Kidney capillary endothelial cell (primary cell): ENCODE measurements around the gene BIRC2.

Source experiments
- DNase-seq: peaks from one replicate; pipeline ENCODE4 v3.0.0-alpha.2; 2018; ENCODE audit warnings: low spot score

Gene BIRC2

DNA sequence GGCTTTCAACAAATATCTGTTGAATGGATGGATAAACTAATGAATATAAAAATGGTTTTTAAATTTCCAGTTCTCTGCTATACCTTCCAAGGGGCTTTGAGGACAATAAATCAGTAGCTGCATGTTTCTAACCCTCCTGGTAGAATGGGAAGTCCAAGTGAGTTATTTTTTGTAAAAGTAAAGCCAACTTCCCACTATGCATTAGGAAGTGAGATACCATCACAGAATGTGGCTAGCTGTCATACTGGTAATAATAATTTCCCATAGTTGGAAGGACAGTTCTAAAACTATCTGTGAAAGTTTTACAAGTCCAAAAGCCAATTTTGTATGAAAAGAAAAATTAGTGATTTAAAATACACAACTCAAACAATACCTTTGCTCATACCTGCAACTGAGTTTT is 55.5 kb downstream of the BIRC2 start:
- DNase-seq: no peak

GRCh38 chr11:102405501-102405900 is 58.5 kb downstream of the BIRC2 start:
- DNase-seq: no peak

DNA sequence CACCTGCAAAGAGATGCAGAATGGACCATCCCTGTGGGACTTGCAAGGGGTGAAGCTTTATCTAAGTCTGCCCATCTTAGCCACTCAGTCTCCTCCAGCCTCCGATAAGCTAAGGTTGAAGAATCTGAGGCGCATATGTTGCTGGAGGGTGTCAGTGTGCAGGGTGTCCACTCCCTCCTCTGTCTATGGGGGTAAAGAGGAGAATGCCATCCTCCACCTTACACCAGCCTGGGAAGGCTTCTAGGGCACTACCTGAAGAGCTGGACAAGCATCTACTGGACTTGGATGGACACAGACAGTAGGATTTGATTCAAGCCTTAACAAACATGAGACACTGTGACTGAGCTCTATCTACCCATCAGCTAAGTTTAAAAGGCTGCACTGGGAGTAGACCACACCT is 59.1 kb downstream of the BIRC2 start:
- DNase-seq: no peak

DNA sequence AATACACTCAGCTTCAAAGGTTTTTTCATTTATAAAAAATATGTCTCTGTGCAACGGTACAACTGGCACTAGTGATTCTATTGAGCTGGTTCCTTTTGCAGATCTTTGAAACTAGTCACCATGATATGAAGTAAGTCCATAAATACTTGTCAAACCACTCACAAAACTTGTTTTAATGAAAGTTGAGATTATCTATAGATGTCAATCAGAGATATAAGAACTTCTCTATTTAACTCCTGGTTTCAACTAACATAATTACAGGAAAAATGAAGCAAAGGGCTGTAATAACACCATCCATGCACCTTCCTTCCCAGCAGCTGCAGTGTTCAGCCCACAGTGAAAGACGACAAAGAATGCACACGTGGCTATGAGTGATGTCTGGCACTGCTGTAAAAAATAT is 60.9 kb downstream of the BIRC2 start:
- DNase-seq: no peak

GRCh38 chr11:102408339-102408738 is 61.3 kb downstream of the BIRC2 start:
- no peak for DNase-seq

DNA sequence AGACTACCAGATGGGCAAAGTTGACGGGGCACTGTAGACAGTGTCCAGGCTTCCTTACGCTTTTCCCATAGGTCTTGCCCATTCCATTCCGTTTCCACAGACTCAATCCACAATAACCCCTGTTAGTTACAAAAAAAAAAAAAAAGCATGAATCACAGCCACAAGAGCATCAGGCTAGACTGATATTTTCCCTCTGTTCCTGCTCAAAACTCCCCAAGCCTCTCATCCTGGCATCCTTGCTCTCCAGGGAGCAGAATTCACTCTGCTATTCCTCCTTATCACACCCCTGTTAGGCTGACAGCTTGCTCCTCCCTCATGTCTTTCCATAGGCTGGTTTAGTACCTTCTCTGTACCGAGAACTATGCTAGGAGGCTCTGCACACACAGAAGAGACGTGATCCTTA is 63.4 kb downstream of the BIRC2 start:
- DNase-seq: no peak

DNA sequence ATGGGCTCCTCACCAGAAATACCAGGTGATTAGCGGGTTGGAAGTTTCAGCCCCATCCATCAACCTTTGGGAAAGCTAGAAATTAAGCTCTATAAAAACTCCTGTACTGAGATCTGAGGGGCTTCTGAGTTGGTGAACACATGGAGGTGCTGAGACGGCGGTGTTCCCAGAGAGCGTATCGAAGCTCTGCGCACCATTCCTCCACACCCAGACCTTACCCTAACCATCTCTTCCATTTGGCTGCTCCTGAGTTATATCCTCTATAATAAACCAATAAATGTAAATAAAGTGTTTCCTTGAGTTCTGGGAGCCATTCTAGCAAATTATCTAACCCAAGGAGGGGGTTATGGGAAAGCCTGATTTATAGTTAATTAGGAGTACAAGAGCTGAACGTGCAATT is 64.1 kb downstream of the BIRC2 start:
- DNase-seq: no peak

- no peak for DNase-seq
These were observed 66.5 kb downstream of the BIRC2 start for GRCh38 chr11:102413497-102413896.

DNA sequence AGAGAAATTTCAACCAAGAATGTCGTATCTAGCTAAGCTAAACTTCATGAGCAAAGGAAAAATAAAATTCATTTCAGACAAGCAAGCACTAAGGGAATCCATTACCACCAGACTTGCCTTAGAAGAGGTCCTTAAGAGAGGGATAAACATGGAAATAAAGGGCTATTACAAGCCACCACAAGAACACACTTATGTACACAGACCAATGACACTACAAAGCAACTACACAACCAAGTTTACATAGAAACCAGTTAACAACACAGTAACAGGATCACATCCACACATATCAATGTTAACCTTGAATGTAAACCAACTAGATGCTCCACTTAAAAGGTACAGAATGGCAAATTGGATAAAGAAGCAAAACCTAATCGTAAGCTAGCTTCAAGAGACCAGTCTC is 67.5 kb downstream of the BIRC2 start:
- DNase-seq: no peak

DNA sequence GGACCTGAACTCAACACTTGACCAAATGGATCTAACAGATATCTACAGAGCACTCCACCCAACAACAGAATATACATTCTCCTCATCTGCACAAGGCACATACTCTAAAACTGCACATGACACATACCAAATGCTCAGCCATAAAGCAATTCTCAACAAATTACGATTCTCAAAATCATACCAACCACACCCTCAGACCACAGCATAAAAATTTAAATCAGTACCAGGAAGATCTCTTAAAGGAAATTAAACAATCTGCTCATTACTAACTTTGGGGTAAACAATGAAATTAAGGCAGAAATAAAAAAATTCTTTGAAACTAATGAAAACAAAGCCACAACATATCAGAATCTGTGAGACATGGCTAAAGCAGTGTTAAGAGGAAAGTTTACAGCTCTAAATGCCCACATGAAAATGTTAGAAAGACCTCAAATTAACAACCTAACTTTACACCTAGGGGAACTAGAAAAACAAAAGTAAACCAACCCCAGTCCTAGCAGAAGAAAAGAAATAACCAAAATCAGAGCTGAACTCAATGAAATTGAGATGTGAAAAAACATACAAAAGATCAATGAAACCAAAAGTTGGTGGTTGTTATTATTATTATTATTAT is 68.4 kb downstream of the BIRC2 start:
- DNase-seq: no peak

- DNase-seq: no peak
These were observed 70.0 kb downstream of the BIRC2 start for GRCh38 chr11:102416976-102417375.

DNA sequence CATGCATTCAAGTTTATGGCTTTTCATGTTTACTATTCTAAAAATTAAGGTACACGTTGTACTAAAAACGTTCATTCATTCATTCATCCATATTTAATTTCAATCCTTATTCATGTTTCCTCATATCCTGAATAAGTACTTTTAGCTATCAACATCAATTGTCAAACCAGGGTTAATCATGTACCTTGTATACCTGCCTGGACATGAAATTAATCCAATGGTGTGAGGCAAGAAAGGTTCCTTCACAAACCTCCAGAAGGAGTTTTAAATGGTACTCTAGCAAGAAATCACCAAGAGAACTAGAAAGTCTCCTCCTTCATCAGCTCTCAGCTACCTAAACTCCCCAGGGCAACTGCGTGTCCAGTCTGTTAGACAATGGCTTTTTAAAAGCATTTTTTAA is 72.2 kb downstream of the BIRC2 start:
- no peak for DNase-seq

DNA sequence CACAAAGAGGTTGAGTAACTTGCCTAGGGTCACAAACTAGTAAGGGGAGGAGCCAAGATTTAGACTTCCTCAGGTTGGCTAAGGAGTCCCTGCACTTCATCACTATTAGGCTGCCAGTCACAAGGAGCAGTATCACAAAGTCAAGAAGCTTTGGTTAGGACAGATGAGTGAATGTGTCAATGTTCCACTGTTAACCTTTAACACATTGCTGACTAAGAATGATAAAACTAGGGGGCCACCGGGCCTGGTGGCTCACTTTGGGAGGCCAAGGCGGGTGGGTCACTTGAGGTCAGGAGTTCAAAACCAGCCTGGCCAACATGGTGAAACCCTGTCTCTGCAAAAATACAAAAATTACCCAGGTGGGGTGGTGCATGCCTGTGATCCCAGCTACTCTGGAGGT is 73.5 kb downstream of the BIRC2 start:
- no peak for DNase-seq

GRCh38 chr11:102421261-102421660 is 74.2 kb downstream of the BIRC2 start:
- DNase-seq: no peak

DNA sequence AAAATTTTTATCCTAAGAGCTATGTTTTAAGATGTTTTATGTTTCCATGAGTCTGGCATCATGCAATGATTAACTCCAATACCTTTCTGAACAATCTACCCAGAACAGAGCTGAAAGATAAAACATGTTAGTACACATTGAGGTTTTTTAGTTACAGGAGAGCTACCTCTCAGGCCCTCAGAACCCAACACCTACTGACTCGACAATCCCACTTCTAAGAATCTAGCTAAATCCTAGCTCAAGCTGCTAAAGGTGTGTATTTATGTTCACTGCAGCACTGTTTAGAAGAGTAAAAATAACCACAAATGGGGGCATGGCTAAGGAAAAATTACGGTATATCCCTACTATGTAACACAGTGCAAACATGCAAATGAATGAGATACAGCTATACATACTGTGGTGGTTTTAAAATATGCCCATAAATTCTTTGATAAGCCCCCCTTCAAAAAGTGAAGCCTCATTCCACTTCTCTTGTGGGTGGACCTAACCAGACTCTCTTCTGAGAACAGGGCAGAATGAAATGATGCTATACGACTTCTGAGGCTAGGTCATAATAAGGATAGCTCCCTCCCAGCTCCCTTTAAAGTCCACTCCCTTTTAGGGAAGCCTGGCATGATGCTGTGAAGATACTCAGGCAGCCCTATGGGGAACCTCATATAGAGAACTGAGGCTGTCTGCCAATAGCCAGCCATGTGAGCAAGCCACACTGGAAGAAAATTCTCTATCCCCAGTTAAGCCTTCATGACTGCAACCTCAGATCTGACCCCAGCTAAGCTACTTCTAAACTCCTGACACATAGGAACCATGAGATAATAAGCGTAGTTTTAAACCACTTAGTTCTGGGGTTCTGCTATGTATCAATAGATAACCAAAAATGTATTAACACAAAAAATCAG is 76.1 kb downstream of the BIRC2 start:
- no peak for DNase-seq

DNA sequence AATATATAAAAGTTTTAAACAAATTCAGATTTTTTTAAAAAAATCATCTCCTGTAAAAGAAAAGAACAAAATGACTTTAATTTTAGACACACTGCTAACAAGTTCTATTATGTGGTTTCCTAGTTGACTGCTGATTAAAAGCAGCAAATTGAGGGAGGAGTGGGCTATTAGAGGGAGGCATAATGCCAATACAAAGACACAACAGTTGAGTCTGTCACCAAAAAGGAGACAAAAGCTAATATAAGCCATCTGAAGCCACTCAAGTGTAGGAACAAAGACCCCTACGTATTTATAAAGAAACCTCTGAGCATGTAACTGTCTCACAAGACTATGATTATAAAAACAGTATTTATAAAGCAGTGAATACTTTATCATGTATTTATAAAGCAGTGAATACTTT is 76.9 kb downstream of the BIRC2 start:
- no peak for DNase-seq

DNA sequence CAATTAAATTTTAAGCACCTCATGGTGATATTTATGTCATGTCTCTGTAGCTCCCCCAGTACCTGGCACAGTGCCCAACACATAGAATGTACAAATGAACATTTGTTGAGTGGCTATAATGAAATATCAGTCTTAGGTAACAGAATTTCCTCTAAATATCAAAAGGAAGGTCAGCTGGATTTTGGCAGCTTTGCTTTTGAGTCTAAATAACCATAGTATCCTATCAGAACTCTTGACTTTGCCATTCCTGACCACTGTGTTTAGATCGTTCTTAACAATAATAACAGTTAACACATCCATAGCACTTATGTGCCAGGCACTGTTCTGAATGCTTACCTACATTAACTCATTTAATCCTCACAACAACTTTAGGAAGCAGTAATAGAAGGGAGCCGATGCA is 79.0 kb downstream of the BIRC2 start:
- no peak for DNase-seq

DNA sequence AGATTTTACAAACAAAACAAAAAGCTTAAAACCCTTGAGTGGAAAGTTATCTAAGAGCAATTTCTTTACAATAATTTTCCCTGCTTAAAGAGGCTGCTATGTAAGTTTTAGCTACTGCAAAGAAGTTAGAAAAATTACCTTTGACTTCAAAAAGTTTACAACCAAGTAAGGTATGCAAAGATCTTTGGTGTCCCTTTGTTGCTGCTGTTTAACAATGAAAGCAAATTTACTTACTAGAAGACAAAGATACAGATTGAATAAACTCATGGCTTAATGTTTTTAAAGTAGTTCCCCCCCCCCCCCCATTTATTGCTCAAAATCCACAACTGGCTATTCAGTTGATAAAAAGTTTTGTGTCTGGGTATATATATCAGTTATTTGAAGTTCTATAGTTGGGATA is 79.6 kb downstream of the BIRC2 start:
- no peak for DNase-seq

DNA sequence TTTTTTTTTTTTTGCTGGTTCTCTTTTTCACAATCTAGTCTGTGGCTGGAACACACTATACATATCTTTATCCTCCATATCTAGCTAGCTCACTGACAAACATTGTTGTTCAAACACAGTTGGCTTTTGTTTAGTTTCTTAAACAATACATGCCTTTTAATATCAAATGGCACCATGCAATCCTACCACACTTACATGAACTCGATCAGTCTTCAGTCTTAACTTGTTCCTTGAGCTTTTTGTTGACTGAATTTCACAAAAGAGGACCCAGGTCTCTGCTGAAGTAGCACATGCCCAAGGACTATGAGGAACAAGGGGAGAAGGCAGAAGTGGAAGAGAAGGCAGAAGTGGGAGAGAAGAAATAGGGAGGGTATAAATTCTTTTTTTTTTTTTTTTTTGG is 80.1 kb downstream of the BIRC2 start:
- no peak for DNase-seq
